Measurements from ENCODE around the gene IDE.

Gene IDE

GRCh38 chr10:92493362-92493761, 80.5 kb downstream of the IDE start:
- H3K9ac ChIP-seq (ENCODE audit: low read depth, low read length), result no peak overlapping the region
- H2AFZ ChIP-seq (ENCODE audit: low read depth, low read length), result no peak overlapping the region
- no peaks in the 10 kb centered on the region for H3K27me3 ChIP-seq (ENCODE audit: insufficient read depth, low read length, poor library complexity)
- H4K20me1 ChIP-seq (ENCODE audit: insufficient read depth, low read length), result no peaks in the 10 kb centered on the region
- no peak overlapping the region for H3K4me3 ChIP-seq (ENCODE audit: low read depth in 1 of 2, low read length in 2 of 2)
- no peaks in the 10 kb centered on the region for H3K9me3 ChIP-seq (ENCODE audit: insufficient read depth, low read length, severe bottlenecking)
- H3K27ac ChIP-seq (ENCODE audit: low read length), result no peak overlapping the region
- DNase-seq (no peak), ATAC-seq (ENCODE audit: insufficient read depth, low read depth) (no peak)
- H3K4me2 ChIP-seq (ENCODE audit: insufficient read depth, low read length), result no peak overlapping the region
- H3K79me2 ChIP-seq (ENCODE audit: insufficient read depth, low read length), result no peaks in the 10 kb centered on the region
- H3K36me3 ChIP-seq (ENCODE audit: insufficient read depth, low read length), result peaks cover 30% of the 10 kb centered on the region
- no peaks in the 10 kb centered on the region for H3K4me1 ChIP-seq (ENCODE audit: insufficient read depth, low read length)
- TF ChIP-seq EZH2 (IDR thresholded peaks at IDR 0.05; ENCODE audit: borderline replicate concordance, low read depth, low read length, severe bottlenecking) (no peak), CTCF (IDR thresholded peaks at IDR 0.05; ENCODE audit: borderline replicate concordance, extremely low read depth, low read length, poor library complexity, severe bottlenecking) (no peak)

- Histone ChIP-seq H3K4me3 (ENCODE audit: low read depth in 1 of 2, low read length in 2 of 2) (no peak overlapping the region), H3K27me3 (ENCODE audit: insufficient read depth, low read length, poor library complexity) (no peaks in the 10 kb centered on the region), H2AFZ (ENCODE audit: low read depth, low read length) (no peak overlapping the region), H3K9ac (ENCODE audit: low read depth, low read length) (no peak overlapping the region), H3K4me1 (ENCODE audit: insufficient read depth, low read length) (no peaks in the 10 kb centered on the region), H3K36me3 (ENCODE audit: insufficient read depth, low read length) (peaks cover 36% of the 10 kb centered on the region), H3K4me2 (ENCODE audit: insufficient read depth, low read length) (no peak overlapping the region), H3K27ac (ENCODE audit: low read length) (no peak overlapping the region), H4K20me1 (ENCODE audit: insufficient read depth, low read length) (no peaks in the 10 kb centered on the region), H3K79me2 (ENCODE audit: insufficient read depth, low read length) (no peaks in the 10 kb centered on the region), H3K9me3 (ENCODE audit: insufficient read depth, low read length, severe bottlenecking) (no peaks in the 10 kb centered on the region)
- ATAC-seq (ENCODE audit: insufficient read depth, low read depth) (no peak), DNase-seq (no peak)
- TF ChIP-seq CTCF (IDR thresholded peaks at IDR 0.05; ENCODE audit: borderline replicate concordance, extremely low read depth, low read length, poor library complexity, severe bottlenecking) (no peak), EZH2 (IDR thresholded peaks at IDR 0.05; ENCODE audit: borderline replicate concordance, low read depth, low read length, severe bottlenecking) (no peak)
Observed at GRCh38 chr10:92492748-92493240, 81.1 kb downstream of the IDE start.

GRCh38 chr10:92490387-92490786, 83.5 kb downstream of the IDE start:
- no peak overlapping the region for H3K4me2 ChIP-seq (ENCODE audit: insufficient read depth, low read length)

More at GRCh38 chr10:92490387-92490786, 83.5 kb downstream of the IDE start:
- Histone ChIP-seq H2AFZ (ENCODE audit: low read depth, low read length) (no peak overlapping the region), H3K9me3 (ENCODE audit: insufficient read depth, low read length, severe bottlenecking) (no peaks in the 10 kb centered on the region), H3K27ac (ENCODE audit: low read length) (no peak overlapping the region), H3K4me1 (ENCODE audit: insufficient read depth, low read length) (no peaks in the 10 kb centered on the region), H4K20me1 (ENCODE audit: insufficient read depth, low read length) (no peaks in the 10 kb centered on the region), H3K4me3 (ENCODE audit: low read depth in 1 of 2, low read length in 2 of 2) (no peak overlapping the region), H3K27me3 (ENCODE audit: insufficient read depth, low read length, poor library complexity) (no peaks in the 10 kb centered on the region), H3K36me3 (ENCODE audit: insufficient read depth, low read length) (peaks cover 56% of the 10 kb centered on the region), H3K9ac (ENCODE audit: low read depth, low read length) (no peak overlapping the region), H3K79me2 (ENCODE audit: insufficient read depth, low read length) (no peaks in the 10 kb centered on the region)
- TF ChIP-seq CTCF (IDR thresholded peaks at IDR 0.05; ENCODE audit: borderline replicate concordance, extremely low read depth, low read length, poor library complexity, severe bottlenecking) (no peak), EZH2 (IDR thresholded peaks at IDR 0.05; ENCODE audit: borderline replicate concordance, low read depth, low read length, severe bottlenecking) (no peak)
- ATAC-seq (ENCODE audit: insufficient read depth, low read depth) (no peak), DNase-seq (no peak)

All from DND-41 (cell line).